ENCODE measurements around the gene FOXE3.

FOXE3 gene

GRCh38 chr1:47415728-47416318, at the start of gene FOXE3:
FOXE3 (plus strand) TSS chr1:47416285; CDS start chr1:47416316, 31 bp downstream.
- no peak for DNase-seq

- no peak for DNase-seq
These were observed 48.4 kb upstream of the FOXE3 start for GRCh38 chr1:47367651-47368050.

GRCh38 chr1:47371016-47371517, 45.0 kb upstream of the FOXE3 start:
- DNase-seq: no peak

- DNase-seq: no peak
These were observed 41.6 kb upstream of the FOXE3 start for GRCh38 chr1:47374501-47374900.

- no peak for DNase-seq
These were observed 37.9 kb upstream of the FOXE3 start for GRCh38 chr1:47378147-47378546.

- no peak for DNase-seq
These were observed 35.4 kb upstream of the FOXE3 start for GRCh38 chr1:47380699-47381098.

- no peak for DNase-seq
These were observed 33.6 kb upstream of the FOXE3 start for GRCh38 chr1:47382399-47382983.

GRCh38 chr1:47384083-47384482, 32.0 kb upstream of the FOXE3 start:
- DNase-seq: no peak

GRCh38 chr1:47385020-47385419, 31.1 kb upstream of the FOXE3 start:
- no peak for DNase-seq

GRCh38 chr1:47386268-47386667, 29.8 kb upstream of the FOXE3 start:
- no peak for DNase-seq

- DNase-seq: no peak
These were observed 27.8 kb upstream of the FOXE3 start for GRCh38 chr1:47388030-47388890.

- peak; percentile 42 for DNase-seq
These were observed 27.2 kb upstream of the FOXE3 start for GRCh38 chr1:47388891-47389238.

GRCh38 chr1:47389731-47390130, 26.4 kb upstream of the FOXE3 start:
- no peak for DNase-seq

- no peak for DNase-seq
These were observed 25.2 kb upstream of the FOXE3 start for GRCh38 chr1:47390843-47391242.

GRCh38 chr1:47393141-47393540, 22.9 kb upstream of the FOXE3 start:
- DNase-seq: no peak

- DNase-seq: no peak
These were observed 20.7 kb upstream of the FOXE3 start for GRCh38 chr1:47395433-47395832.

- DNase-seq: no peak
These were observed 19.4 kb upstream of the FOXE3 start for GRCh38 chr1:47396671-47397196.

- DNase-seq: no peak
These were observed 16.8 kb upstream of the FOXE3 start for GRCh38 chr1:47399138-47399845.

- DNase-seq: no peak
These were observed 16.3 kb upstream of the FOXE3 start for GRCh38 chr1:47399846-47400155.

- no peak for DNase-seq
These were observed 14.3 kb upstream of the FOXE3 start for GRCh38 chr1:47401761-47402160.

GRCh38 chr1:47402591-47402990, 13.5 kb upstream of the FOXE3 start:
- no peak for DNase-seq

GRCh38 chr1:47403321-47403910, 12.7 kb upstream of the FOXE3 start:
- no peak for DNase-seq

GRCh38 chr1:47405697-47406096, 10.4 kb upstream of the FOXE3 start:
- DNase-seq: no peak
